Stimulated activated CD4-positive, alpha-beta T cell treated with anti-CD3 and anti-CD28 coated beads, TNF-alpha, amount 100 ng/mL, for 4 hours (primary cell): Measurements from ENCODE around the gene BIRC5.

ENCODE experiments used
- DNase-seq, 3 experiments: peaks; one replicate each; pipeline ENCODE4 v3.0.0-alpha.2; 2020; ENCODE audit warnings: low read depth in 3 of 3

BIRC5 gene

DNA sequence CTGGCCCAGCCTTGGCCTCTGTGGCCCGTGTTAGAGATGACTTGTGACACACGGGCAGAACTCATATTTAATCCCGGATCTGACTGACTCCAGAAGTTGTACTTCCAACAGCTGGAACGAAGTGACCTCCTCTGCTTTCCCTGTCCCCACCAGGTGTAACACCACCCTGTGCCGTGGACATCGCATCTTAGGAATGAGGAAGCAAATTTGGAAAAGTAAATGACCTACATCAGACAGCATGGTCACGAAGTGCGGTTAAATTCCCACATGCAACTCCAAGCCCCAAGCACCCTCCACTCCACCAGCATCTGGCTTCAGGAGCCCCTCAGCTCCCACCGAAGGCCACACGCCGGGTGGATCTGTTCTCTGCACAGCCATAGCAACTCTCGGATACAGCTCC lies 30.1 kb upstream of the BIRC5 start:
- DNase-seq = no peak

DNA sequence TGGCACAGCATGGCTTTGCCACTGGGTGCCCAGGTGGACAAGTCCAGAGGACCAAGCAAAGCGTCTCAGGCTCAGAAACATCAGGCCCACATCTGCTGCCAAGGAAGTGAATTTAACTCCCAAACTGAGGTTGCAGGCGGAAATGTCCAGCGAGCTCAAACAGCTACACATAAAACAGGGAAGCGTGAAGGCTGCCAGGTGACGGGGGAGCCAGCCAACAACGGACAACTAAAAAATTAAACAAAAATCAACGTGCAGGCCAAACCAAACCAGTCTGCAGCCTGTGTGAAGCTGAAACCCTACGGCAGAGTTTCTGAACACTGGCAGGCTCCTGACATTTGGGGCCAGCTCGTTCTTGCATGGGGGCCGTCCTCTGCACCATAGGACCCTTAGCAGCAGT lies 29.7 kb upstream of the BIRC5 start:
- DNase-seq = no peak

DNA sequence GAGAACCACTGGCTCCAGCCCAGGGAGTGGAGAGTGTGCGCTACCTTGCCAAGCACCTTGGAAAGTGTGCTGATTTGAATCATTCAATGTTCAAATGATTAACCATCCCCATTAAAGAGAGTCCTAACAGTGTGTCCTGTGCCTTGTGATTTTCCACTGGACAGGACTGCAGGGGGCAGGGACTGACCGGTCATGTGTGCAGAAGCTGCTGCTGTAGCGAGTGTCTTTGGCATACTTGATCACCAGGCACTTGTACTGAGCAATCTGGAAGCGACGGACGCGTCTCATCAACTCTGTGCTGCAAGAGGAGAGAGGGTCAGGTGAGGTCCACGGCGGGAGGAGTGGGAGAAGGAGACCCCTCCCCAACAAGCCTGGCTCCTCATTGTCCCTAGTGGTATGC lies 29.2 kb upstream of the BIRC5 start:
- no peak for DNase-seq

- no peak for DNase-seq
Observed at GRCh38 chr17:78185981-78186691, 27.9 kb upstream of the BIRC5 start.

DNA sequence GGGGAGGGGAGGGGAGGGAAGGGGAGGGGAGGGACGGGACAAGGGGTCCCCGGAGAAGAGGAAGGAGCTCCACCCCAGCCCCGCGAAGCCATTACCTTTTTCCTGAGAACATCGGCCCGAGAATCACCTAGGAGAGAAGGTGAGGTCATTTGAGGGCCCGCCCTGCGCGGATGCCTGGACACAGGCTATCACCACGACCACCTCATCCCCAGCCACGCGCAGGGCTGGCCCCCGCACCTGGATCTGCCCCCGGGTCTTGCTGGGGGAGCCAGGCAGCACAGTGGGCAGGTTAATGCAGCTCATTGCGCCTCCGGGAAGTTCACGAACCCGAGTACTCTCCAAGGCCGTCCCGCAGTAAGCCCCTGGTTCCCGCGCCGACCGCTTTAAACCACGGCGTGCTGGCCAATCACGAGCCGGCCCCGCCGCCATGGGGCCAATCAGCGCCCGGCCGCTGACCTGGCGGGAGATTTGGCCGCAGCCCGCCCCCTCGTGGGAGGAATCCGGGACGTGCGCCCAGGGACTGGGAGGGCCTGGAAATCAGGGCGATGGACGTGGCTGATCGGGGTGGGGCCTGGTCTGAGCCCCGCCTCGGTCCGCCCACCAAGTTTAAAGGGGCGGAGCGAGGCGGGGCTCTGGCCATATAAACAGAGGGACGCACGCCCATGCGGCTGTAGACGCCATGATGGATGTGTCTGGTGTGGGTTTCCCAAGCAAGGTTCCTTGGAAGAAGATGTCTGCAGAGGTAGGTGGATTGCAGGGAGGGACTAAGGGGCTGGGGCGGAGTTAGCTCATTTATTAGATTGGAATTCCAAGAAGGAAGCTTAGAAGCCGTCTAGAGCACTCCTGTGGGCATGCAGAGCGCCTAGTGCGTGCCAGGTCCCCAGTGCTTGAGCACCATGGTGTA lies 27.1 kb upstream of the BIRC5 start, which contains the start of the genes AFMID and TK1:
Gene AFMID, plus strand, starts transcription at position 671 of the 904 bp plus-strand sequence. Its CDS starts 9 bp downstream, at position 680.
Gene TK1, minus strand, starts transcription at position 361 of the 904 bp plus-strand sequence. Its CDS starts 58 bp downstream, at position 303.
- peak; percentile 48 to 67 (median 58) for DNase-seq

GRCh38 chr17:78196716-78197115 lies 17.3 kb upstream of the BIRC5 start:
- DNase-seq = no peak

GRCh38 chr17:78197147-78197832 lies 16.8 kb upstream of the BIRC5 start:
- no peak for DNase-seq

- DNase-seq = no peak
Observed at GRCh38 chr17:78200451-78200850, 13.6 kb upstream of the BIRC5 start.

DNA sequence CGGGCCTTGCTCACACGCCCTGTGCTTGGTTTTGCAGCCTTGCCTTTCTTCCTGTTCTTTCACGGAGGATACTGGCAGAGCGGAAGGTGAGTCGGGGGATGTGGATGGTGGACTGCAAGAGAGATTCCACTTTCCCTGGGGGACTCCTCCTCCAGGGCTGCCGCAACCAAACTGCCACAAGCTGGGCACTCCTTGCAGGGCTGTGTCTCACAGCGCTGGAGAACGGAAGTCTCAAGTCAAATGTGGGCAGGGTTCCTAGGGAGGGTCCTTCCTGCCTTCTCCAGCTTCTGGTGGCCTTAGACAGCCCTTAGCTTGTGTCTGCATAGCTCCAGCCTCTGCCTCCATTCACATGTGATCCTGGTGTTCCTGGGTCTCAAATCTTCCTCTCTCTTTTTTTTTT lies 11.4 kb upstream of the BIRC5 start:
- DNase-seq = no peak

GRCh38 chr17:78204387-78205123 lies 9.5 kb upstream of the BIRC5 start:
- no peak for DNase-seq

DNA sequence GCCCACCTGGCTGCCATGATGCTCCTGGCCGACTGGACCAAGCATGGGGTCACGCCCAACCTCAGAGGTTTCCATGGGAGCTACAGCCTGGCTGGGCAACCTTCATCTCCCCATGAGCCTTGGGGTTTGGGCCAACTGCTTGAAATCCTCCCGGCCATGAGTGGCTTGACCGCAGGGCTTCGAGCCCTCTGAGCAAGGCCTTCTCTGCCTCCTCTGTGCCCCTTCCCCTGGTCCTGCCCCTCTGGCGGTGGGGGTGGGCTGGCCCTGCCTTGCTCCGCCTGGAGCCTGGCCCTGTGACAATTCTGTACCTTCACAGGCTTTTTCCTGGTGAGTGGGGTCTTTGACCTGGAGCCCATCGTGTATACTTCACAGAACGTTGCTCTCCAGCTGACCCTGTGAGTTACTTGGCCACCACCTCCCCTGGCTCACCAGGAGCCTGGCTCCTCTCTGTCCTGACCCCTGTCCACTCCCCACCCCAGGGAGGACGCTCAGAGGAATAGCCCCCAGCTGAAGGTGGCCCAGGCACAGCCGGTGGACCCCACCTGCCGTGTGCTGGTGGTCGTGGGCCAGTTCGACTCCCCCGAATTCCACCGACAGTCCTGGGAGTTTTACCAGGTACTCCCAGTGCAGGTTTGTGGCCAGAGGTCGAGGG lies 8.8 kb upstream of the BIRC5 start:
- no peak for DNase-seq

- DNase-seq = no peak
Observed at GRCh38 chr17:78206298-78206697, 7.8 kb upstream of the BIRC5 start.

DNA sequence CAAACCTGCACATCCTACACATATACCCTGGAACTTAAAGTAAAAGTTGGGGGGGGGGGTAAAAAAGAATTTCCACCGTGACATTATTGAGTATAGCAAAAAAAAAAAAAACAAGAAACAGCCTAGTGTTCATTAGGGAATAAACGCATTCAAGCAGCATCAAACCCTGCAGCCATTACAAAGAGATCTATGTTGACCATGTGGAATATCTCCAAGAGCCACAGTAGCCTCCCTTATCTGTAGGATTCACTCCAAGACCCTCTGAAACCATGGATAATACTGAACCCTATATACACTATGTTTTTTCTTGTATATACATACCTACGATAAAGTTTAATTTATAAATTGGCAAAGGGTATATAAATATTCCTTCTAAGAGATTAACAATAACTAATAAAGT lies 5.6 kb upstream of the BIRC5 start:
- DNase-seq = no peak

- DNase-seq = no peak
Observed at GRCh38 chr17:78210111-78210510, 3.9 kb upstream of the BIRC5 start.

DNA sequence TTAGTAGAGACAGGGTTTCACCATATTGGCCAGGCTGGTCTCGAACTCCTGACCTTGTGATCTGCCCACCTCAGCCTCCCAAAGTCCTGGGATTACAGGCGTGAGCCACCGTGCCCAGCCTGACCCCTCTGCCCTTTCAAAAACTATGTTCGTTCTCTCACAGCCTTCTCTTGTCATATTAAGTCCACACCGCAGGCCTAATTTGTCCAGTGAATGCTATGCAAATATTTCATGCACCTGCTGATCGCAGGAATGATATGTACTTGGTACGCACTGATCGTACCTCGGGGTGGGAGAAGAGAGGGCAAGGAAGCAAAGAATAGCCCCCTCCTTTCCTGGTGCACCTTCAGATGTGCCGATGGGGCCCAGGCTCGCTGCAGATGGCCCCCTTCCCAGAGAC lies 3.0 kb upstream of the BIRC5 start:
- DNase-seq = no peak

DNA sequence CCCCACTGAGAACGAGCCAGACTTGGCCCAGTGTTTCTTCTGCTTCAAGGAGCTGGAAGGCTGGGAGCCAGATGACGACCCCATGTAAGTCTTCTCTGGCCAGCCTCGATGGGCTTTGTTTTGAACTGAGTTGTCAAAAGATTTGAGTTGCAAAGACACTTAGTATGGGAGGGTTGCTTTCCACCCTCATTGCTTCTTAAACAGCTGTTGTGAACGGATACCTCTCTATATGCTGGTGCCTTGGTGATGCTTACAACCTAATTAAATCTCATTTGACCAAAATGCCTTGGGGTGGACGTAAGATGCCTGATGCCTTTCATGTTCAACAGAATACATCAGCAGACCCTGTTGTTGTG lies 631 bp downstream of the BIRC5 start:
- DNase-seq = no peak

DNA sequence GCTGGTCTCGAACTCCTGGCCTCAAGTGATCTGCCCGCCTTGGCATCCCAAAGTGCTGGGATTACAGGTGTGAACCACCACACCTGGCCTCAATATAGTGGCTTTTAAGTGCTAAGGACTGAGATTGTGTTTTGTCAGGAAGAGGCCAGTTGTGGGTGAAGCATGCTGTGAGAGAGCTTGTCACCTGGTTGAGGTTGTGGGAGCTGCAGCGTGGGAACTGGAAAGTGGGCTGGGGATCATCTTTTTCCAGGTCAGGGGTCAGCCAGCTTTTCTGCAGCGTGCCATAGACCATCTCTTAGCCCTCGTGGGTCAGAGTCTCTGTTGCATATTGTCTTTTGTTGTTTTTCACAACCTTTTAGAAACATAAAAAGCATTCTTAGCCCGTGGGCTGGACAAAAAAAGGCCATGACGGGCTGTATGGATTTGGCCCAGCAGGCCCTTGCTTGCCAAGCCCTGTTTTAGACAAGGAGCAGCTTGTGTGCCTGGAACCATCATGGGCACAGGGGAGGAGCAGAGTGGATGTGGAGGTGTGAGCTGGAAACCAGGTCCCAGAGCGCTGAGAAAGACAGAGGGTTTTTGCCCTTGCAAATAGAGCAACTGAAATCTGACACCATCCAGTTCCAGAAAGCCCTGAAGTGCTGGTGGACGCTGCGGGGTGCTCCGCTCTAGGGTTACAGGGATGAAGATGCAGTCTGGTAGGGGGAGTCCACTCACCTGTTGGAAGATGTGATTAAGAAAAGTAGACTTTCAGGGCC lies 5.5 kb downstream of the BIRC5 start:
- no peak for DNase-seq

DNA sequence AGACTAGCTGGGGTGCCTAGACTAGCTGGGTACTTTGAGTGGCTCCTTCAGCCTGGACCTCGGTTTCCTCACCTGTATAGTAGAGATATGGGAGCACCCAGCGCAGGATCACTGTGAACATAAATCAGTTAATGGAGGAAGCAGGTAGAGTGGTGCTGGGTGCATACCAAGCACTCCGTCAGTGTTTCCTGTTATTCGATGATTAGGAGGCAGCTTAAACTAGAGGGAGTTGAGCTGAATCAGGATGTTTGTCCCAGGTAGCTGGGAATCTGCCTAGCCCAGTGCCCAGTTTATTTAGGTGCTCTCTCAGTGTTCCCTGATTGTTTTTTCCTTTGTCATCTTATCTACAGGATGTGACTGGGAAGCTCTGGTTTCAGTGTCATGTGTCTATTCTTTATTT lies 9.0 kb downstream of the BIRC5 start:
- DNase-seq = no peak

- no peak for DNase-seq
Observed at GRCh38 chr17:78223765-78224164, 9.7 kb downstream of the BIRC5 start.
